NCI-H524 (cell line): ENCODE measurements around the gene MYLK.
"Not testable (repeated sequence)": the region's sequence is repeated elsewhere in the genome, so short reads cannot be mapped to it uniquely, and the experiment has no call there.

Experiments
- DNase-seq, 2 experiments: peaks; one replicate each; lab custom pipeline; 2025; lab: John Stamatoyannopoulos, UW

The MYLK gene

GRCh38 chr3:123745184-123745855, 138.8 kb downstream of the MYLK start:
- peak in 1 of 2 experiments; percentile 31 for DNase-seq

DNA sequence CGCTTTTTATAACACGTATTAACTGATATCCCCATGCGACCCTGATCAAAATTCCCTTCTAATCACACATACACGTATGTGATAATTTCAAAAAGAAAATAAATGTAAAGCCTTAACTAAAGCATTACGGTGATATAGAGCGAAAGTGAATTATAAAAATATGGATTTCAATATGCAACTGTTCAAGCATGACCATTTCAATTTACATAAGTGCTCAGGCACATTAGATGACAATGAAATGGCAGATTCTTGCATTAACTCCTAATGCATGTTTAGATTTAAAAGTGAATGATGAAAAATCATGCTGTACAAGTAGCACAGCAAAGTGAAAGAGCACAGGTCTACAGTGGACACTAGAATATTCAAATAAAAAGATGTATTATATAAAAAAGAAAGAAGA, 140.1 kb downstream of the MYLK start:
- no peak for DNase-seq

- DNase-seq = no peak
Measured at GRCh38 chr3:123743121-123743520, 141.0 kb downstream of the MYLK start.

- no peak for DNase-seq
Measured at GRCh38 chr3:123741041-123741511, 143.1 kb downstream of the MYLK start.

DNA sequence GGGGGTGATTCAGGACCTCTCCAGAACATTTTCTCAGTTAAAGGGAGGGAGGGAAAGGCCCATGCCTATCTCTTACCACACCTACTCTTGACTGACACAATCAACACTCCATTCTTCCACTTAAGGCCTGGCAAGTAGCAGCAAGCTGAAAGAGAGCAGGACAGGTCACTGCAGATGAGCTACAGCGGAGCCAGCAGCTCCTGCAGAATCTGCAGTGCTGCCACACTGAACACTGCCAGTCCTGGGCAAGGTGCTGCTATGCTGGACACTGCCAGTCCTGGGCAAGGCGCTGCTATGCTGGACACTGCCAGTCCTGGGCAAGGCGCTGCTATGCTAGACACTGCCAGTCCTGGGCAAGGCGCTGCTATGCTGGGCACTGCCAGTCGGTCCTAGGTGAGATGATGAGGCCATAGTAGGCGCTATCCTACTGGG, 143.7 kb downstream of the MYLK start:
- DNase-seq = no peak

GRCh38 chr3:123739754-123740153, 144.4 kb downstream of the MYLK start:
- DNase-seq = no peak

- no peak for DNase-seq
Measured at GRCh38 chr3:123739106-123739505, 145.0 kb downstream of the MYLK start.

DNA sequence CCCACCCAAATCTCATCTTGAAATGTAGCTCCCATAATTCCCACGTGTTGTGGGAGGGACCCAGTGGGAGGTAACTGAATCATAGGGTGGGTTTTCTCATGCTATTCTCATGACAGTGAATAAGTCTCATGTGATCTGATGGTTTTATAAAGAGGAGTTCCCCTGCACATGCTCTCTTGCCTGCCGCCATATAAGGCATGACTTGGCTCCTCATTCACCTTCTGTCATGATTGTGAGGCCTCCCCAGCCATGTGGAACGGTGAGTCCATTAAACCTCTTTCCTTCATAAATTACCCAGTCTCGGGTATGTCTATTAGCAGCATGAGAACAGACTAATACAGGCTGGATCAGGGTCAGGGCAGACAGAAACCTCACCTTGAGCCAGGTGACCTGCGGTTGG, 145.6 kb downstream of the MYLK start:
- not testable (repeated sequence) for DNase-seq

GRCh38 chr3:123737168-123737567, 147.0 kb downstream of the MYLK start:
- no peak for DNase-seq

DNA sequence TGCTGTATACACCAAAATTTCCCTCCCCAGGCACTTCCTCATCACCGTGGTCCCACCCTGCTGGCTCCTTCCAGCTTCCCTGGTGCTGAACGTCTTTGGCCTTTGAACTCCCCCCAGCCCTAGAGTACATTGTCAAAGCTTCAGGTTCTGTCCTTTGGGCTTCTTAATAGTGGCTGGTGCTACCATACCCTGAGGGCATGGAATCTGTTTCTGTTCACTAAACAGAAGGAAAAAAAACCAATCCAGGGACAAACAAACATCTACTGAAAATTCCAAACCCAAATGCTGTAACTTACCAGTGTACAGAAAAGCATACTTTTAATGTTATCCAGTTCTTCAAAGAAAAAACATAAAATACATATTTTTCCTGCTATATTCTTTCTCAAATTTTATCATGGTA, 148.7 kb downstream of the MYLK start:
- DNase-seq = no peak

- no peak for DNase-seq
Measured at GRCh38 chr3:123734527-123734902, 149.6 kb downstream of the MYLK start.

DNA sequence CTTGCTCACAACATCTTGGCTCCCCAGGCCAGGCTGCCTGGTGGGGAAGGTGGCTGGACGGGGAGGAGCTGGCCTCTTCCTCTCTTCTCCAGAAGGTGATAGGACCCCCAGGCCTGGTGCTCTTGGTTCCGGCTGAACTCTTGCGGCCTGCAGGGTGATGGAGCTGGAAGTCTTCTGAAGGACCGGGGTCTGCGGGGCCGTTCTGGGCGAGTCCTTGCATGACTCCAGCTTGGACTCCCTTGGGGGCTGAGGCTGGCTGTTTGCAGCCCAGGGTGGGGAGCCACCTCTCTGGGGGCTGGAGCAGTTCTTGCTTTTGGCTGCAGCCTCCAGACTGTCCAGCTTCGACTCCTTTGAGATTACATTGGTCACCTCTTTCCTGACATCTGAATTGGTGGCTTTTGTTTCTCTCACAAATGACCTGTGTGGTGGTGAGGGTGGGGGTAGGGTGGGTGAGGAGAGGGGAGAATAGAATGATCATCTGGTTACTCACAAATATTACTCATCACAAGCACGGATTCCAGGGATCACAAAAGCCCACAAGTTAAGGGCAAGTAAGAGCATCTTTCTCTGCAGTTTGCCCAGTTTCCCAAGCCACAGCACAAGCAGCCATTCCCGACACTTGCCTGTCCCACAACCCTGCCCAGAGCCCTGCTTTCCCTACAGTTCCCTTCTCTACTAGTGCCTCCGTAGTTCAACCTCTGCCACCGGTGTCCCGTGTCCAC, 150.2 kb downstream of the MYLK start:
- no peak for DNase-seq

GRCh38 chr3:123733341-123733740, 150.8 kb downstream of the MYLK start:
- no peak for DNase-seq

- no peak for DNase-seq
Measured at GRCh38 chr3:123732447-123732846, 151.7 kb downstream of the MYLK start.

GRCh38 chr3:123730829-123731228, 153.3 kb downstream of the MYLK start:
- no peak for DNase-seq

DNA sequence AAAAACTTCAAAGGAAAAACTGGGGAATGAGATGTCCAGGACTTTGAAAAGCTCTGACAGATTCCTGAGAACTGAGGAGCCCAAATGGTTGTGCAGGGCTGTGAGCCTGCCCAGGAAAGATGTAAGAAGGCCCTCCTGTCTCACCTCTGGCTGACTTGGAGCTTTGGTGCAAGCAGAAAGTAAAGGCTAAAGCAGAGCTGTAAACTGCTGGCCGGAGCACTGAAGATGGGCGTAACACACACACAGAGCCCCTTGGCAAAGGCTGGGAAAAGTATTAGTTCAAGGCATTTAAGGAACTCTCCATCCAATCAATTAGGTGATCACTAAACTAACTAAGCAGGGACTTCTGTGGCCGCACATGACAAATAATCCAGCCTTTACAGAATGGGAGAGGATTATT, 155.1 kb downstream of the MYLK start:
- DNase-seq = no peak

DNA sequence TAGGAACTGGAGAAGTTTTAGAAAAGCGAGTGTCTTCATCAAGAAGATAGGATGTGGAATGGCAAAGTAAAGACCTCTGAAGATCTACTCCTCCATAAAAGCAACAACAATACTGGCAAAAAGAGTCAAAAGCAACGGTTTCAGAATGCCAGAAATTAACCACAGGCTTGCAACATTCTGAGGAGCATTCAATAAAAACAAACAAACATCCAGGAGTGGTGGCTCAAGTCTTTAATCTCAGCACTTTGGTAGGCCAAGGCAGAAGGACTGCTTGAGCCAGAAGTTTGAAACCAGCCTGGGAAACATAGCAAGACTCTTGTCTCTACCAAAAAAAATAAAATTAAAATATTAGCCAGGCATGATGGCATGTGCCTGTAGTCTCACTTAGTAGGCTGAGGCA, 156.1 kb downstream of the MYLK start:
- DNase-seq = no peak

- DNase-seq = peak in 1 of 2 experiments; percentile 7
Measured at GRCh38 chr3:123725652-123726400, 158.3 kb downstream of the MYLK start.

DNA sequence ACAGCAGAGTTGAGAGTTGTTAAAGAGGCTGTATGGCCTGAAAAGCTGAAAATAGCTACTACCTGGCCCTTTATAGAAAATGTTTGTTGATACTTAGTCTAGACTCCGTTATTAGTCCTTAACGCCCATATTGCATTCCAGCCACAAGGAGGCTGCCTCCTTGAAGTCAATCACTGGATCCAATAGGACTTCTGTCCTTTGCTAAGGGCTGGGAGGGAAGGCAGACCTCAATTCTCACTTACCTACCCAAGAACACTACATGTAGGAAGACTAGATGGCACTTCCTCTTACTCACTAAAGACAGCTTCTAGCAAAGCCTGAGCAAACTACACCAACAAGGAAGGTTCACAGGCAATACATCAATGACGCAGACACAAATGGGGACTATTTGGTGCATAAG, 159.8 kb downstream of the MYLK start:
- no peak for DNase-seq

DNA sequence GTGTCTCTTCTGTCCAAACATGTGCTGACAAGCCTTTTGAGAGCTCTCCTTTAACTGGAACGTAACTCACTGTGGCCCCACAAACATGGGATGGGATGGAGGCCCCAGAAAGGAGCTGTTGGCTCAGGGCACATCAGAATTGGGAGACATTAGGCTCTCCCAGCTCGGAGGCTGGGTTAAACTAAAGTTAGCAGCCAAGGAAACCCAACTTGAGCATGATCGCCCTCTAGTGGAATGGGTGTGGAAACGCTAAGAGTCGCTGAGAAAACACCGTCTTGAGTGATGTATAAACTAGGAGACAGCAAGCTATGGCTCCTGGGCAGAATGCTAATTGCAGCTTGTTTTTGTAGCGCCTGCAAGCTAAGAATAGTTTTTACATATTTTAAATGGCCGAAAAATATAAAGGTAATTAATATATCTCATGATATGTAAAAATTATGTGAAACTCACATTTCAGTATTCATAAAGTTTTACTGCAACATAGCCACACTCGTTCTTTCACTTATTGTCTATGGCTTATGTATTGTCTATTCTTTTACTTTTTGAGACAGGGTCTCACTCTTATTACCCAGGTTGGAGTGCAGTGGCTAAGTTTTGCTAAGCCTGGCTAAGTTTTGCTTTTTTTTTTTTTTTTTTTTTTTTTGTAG, 160.5 kb downstream of the MYLK start:
- peak; percentile 79 to 85 for DNase-seq

DNA sequence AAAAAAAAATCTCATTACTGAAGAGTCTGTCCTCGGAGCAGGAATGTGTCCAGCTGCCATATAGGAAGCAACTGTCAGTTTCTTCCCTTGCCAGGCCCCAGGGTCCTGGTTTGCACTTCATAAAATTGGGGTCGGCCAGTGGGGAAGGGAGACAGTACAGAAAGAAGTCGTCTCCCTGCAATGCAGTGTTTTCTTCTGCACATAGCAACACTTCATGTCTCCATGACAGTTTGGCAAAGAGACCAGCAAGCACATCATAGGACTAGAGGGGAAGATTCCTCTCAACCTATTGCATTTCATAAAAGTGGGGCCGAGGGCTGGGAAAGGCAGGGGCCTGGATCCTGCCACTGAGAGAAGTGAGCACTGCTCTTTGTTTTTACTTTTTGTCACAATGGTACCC, 161.1 kb downstream of the MYLK start:
- DNase-seq = no peak

GRCh38 chr3:123722456-123722855, 161.7 kb downstream of the MYLK start:
- no peak for DNase-seq
